ENCODE measurements around the gene EPB41L1. TPM values are rescaled to one million over a fixed set of nuclear protein-coding genes. Genes with fewer than 3 reads are reported as not detected.

Gene EPB41L1
- total and polyA plus RNA-seq, 8 donors: 17.6 to 40.5 (median 30.8) TPM

GRCh38 chr20:36260316-36260715 lies 105.8 kb downstream of the EPB41L1 start:
- no peak for ATAC-seq
- FAIRE-seq: no peak
- H3K4me1 ChIP-seq: no peaks in the 10 kb centered on the region
- DNase-seq: no peak
- H3K4me3 ChIP-seq: no peak overlapping the region
- no peaks in the 10 kb centered on the region for H3K9me3 ChIP-seq
- H3K27ac ChIP-seq: no peak overlapping the region
- intact Hi-C loops (cut with DNase I): no loop called here
- WGBS, 2 donors: 65 to 68% methylated on average over 7 of the region's 7 CpGs
- peaks cover 0 to 10% (median 0%) of the 10 kb centered on the region in 3 donors for H3K36me3 ChIP-seq
- H3K27me3 ChIP-seq: no peaks in the 10 kb centered on the region
- TF ChIP-seq CTCF (IDR thresholded peaks at IDR 0.05): no peak

- Histone ChIP-seq H3K9me3 (no peaks in the 10 kb centered on the region), H3K27ac (no peak overlapping the region), H3K4me3 (no peak overlapping the region), H3K4me1 (no peaks in the 10 kb centered on the region), H3K36me3 (no peaks in the 10 kb centered on the region), H3K27me3 (no peaks in the 10 kb centered on the region)
- intact Hi-C loops (cut with DNase I): no loop called here
- FAIRE-seq (no peak), ATAC-seq (no peak), DNase-seq (no peak)
- 76 to 81% methylated on average over 12 of the region's 12 CpGs for WGBS, 2 donors
- TF ChIP-seq CTCF (IDR thresholded peaks at IDR 0.05): no peak
Observed at GRCh38 chr20:36261389-36262105, 107.0 kb downstream of the EPB41L1 start.

GRCh38 chr20:36262440-36262839 lies 107.9 kb downstream of the EPB41L1 start:
- no peak for TF ChIP-seq CTCF (IDR thresholded peaks at IDR 0.05)
- intact Hi-C loops (cut with DNase I): no loop called here
- Histone ChIP-seq H3K36me3 (no peaks in the 10 kb centered on the region), H3K27ac (no peak overlapping the region), H3K9me3 (no peaks in the 10 kb centered on the region), H3K4me1 (no peaks in the 10 kb centered on the region), H3K27me3 (no peaks in the 10 kb centered on the region), H3K4me3 (no peak overlapping the region)
- ATAC-seq (no peak), FAIRE-seq (no peak), DNase-seq (no peak)
- WGBS, 2 donors: 73 to 83% methylated on average over 12 of the region's 12 CpGs

GRCh38 chr20:36264426-36265246 lies 110.1 kb downstream of the EPB41L1 start:
- WGBS, 2 donors: 84 to 85% methylated on average over 20 of the region's 20 CpGs
- Histone ChIP-seq H3K4me3 (no peak overlapping the region), H3K36me3 (no peaks in the 10 kb centered on the region), H3K27ac (no peak overlapping the region), H3K9me3 (no peaks in the 10 kb centered on the region), H3K4me1 (no peaks in the 10 kb centered on the region), H3K27me3 (no peaks in the 10 kb centered on the region)
- ATAC-seq (no peak), FAIRE-seq (no peak), DNase-seq (no peak)
- intact Hi-C loops (cut with DNase I): no loop called here
- TF ChIP-seq CTCF (IDR thresholded peaks at IDR 0.05): no peak

- Histone ChIP-seq H3K9me3 (no peaks in the 10 kb centered on the region), H3K4me1 (no peaks in the 10 kb centered on the region), H3K27ac (no peak overlapping the region), H3K4me3 (no peak overlapping the region), H3K36me3 (no peaks in the 10 kb centered on the region), H3K27me3 (no peaks in the 10 kb centered on the region)
- no peak for ATAC-seq
- DNase-seq: no peak
- FAIRE-seq: no peak
- intact Hi-C loops (cut with DNase I): no loop called here
- WGBS, 2 donors: 78 to 88% methylated on average over 6 of the region's 6 CpGs
- no peak for TF ChIP-seq CTCF (IDR thresholded peaks at IDR 0.05)
Observed at GRCh38 chr20:36266189-36266588, 111.6 kb downstream of the EPB41L1 start.
